ENCODE measurements around the gene PARL.

Gene PARL

GRCh38 chr3:183781246-183781645 is 103.4 kb downstream of the PARL start:
- no peak overlapping the region for H3K4me3 ChIP-seq (ENCODE audit: control insufficient read depth, low read depth, low read length)
- TF ChIP-seq, protein P1, sequence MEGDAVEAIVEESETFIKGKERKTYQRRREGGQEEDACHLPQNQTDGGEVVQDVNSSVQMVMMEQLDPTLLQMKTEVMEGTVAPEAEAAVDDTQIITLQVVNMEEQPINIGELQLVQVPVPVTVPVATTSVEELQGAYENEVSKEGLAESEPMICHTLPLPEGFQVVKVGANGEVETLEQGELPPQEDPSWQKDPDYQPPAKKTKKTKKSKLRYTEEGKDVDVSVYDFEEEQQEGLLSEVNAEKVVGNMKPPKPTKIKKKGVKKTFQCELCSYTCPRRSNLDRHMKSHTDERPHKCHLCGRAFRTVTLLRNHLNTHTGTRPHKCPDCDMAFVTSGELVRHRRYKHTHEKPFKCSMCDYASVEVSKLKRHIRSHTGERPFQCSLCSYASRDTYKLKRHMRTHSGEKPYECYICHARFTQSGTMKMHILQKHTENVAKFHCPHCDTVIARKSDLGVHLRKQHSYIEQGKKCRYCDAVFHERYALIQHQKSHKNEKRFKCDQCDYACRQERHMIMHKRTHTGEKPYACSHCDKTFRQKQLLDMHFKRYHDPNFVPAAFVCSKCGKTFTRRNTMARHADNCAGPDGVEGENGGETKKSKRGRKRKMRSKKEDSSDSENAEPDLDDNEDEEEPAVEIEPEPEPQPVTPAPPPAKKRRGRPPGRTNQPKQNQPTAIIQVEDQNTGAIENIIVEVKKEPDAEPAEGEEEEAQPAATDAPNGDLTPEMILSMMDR (IDR thresholded peaks at IDR 0.05; ENCODE audit: control insufficient read depth, insufficient read depth, low read depth, low read length, missing control alignments) = no peak
- no peak for DNase-seq (ENCODE audit: low read depth)

- H3K4me3 ChIP-seq (ENCODE audit: control insufficient read depth, low read depth, low read length) = no peak overlapping the region
- DNase-seq (ENCODE audit: low read depth) = no peak
- TF ChIP-seq, protein P1 (IDR thresholded peaks at IDR 0.05; ENCODE audit: control insufficient read depth, insufficient read depth, low read depth, low read length, missing control alignments) = no peak
These were observed 104.7 kb downstream of the PARL start for GRCh38 chr3:183779896-183780465.

Measured in AG09309 (cell line).